GM12878 (cell line): Measurements from ENCODE around the gene TJP1. TPM values are rescaled to one million over a fixed set of nuclear protein-coding genes. Genes with fewer than 3 reads are reported as not detected.

Experiments used
- ATAC-seq: fragments of 200-7000 bp; cut with Tn5 transposase; 3 replicates; pipeline ENCODE4 v1.9.1; 2020; ENCODE audit warnings: mild to moderate bottlenecking, moderate library complexity
- BruUV-seq: library from RNA; stranded (reverse); fragments of 400-500 nt; replicated peaks from 2 replicates; lab custom pipeline; 2021; lab: Mats Ljungman, UMichigan
- CTCF ChIA-PET: fragments of 300-600 bp; sonication (Branson Sonifier 250); formaldehyde crosslinking; extraction: SDS; loops from one replicate; lab custom pipeline; 2021; ENCODE audit warnings: inconsistent platforms; lab: Yijun Ruan, JAX
- POLR2A ChIA-PET: fragments of 350-600 bp; formaldehyde crosslinking; extraction: SDS; loops from one replicate; lab custom pipeline; 2021; ENCODE audit warnings: inconsistent platforms; lab: Charles Lee
- RAD21 ChIA-PET: fragments of 300-600 bp; sonication (Branson Sonifier 250); formaldehyde crosslinking; loops from one replicate; lab custom pipeline; 2023; ENCODE audit warnings: antibody characterized with exemption; ENCODE audit not compliant: unreplicated experiment; lab: Charles Lee
- SMC1A ChIA-PET: fragments of 300-600 bp; sonication (Branson Sonifier 250); formaldehyde crosslinking; loops from one replicate; lab custom pipeline; 2023; ENCODE audit not compliant: unreplicated experiment, uncharacterized antibody; lab: Charles Lee
- DNase-seq: peaks from one replicate; pipeline ENCODE4 v3.0.0-alpha.2; 2011; ENCODE audit warnings: low read depth, low spot score
- FAIRE-seq: peaks from 3 replicates; lab custom pipeline; 2011; peaks lifted over from hg19 to GRCh38; lab: Jason Lieb, UNC
- H2AFZ ChIP-seq: 2 replicates; pipeline ENCODE4 v1.6.0; 2011; ENCODE audit warnings: low read depth, low read length, control low read depth; ENCODE audit not compliant: control insufficient read depth
- H3K27ac ChIP-seq: 2 replicates; pipeline ENCODE4 v1.5.1; 2011; ENCODE audit warnings: control low read depth; ENCODE audit not compliant: control insufficient read depth, insufficient read depth
- H3K27me3 ChIP-seq, 2 experiments: replicated peaks in 1 of 2; 2 replicates each; pipeline versions ENCODE4 v1.6.0 to v1.6.1; 2011; ENCODE audit warnings: low read length in 1 of 2; ENCODE audit not compliant: control insufficient read depth in 2 of 2, insufficient read depth in 2 of 2
- H3K36me3 ChIP-seq, 2 experiments: 2 replicates each; pipeline ENCODE4 v1.5.1; 2011; ENCODE audit warnings: low read length in 1 of 2; ENCODE audit not compliant: control insufficient read depth in 2 of 2, insufficient read depth in 2 of 2
- H3K4me1 ChIP-seq: 2 replicates; pipeline ENCODE4 v1.6.1; 2011; ENCODE audit warnings: mild to moderate bottlenecking, low read length, moderate library complexity, mixed read lengths; ENCODE audit not compliant: control insufficient read depth, insufficient read depth
- H3K4me2 ChIP-seq: 2 replicates; pipeline ENCODE4 v1.6.0; 2011; ENCODE audit warnings: control low read depth; ENCODE audit not compliant: control insufficient read depth, insufficient read depth
- H3K4me3 ChIP-seq: fragments of 200-600 bp; sonication (generic); 2 replicates; pipeline ENCODE4 v1.5.1; 2016
- H3K79me2 ChIP-seq: 2 replicates; pipeline ENCODE4 v1.6.0; 2011; ENCODE audit warnings: low read length; ENCODE audit not compliant: control insufficient read depth, insufficient read depth
- H3K9ac ChIP-seq: 2 replicates; pipeline ENCODE4 v1.8.0; 2011; ENCODE audit warnings: low read length, control low read depth, mixed read lengths; ENCODE audit not compliant: control insufficient read depth, insufficient read depth
- H3K9me3 ChIP-seq: replicated peaks from 3 replicates; pipeline ENCODE4 v1.5.1; 2011; ENCODE audit warnings: mild to moderate bottlenecking, low read length; ENCODE audit not compliant: control insufficient read depth, insufficient read depth
- H4K20me1 ChIP-seq: 2 replicates; pipeline ENCODE4 v1.6.0; 2011; ENCODE audit not compliant: control insufficient read depth, insufficient read depth
- ATF2 ChIP-seq: IDR thresholded peaks from 2 replicates; pipeline ENCODE4 v1.6.1; 2012; ENCODE audit warnings: low read length, inconsistent platforms
- BHLHE40 ChIP-seq, 2 experiments: fragments of 450-650 bp in 1 of 2; IDR thresholded peaks; 2 replicates each; pipeline ENCODE4 v1.6.1; 2011 to 2017; ENCODE audit warnings: low read depth in 2 of 2, borderline replicate concordance in 1 of 2, improper control_type of control experiment in 1 of 2, low read length in 1 of 2, mild to moderate bottlenecking in 1 of 2
- GATAD2B ChIP-seq: fragments of 450-650 bp; conservative IDR thresholded peaks from 2 replicates; pipeline ENCODE4 v1.6.1; 2017; ENCODE audit warnings: low read depth, mild to moderate bottlenecking, moderate library complexity
- HDAC2 ChIP-seq: fragments of 200-600 bp; sonication (generic); IDR thresholded peaks from 2 replicates; pipeline ENCODE4 v1.6.1; 2017
- HDAC6 ChIP-seq: fragments of 200-600 bp; sonication (generic); IDR thresholded peaks from one replicate; pipeline ENCODE4 v1.8.0; 2017; ENCODE audit warnings: antibody characterized with exemption; ENCODE audit not compliant: unreplicated experiment
- IKZF1 ChIP-seq: fragments of 450-650 bp; conservative IDR thresholded peaks from 2 replicates; pipeline ENCODE4 v1.6.1; 2017; ENCODE audit warnings: antibody characterized with exemption, mild to moderate bottlenecking
- IKZF2 ChIP-seq, 2 experiments: fragments of 450-650 bp; IDR thresholded peaks; 2 replicates each; pipeline ENCODE4 v1.6.1; 2017; ENCODE audit warnings: mild to moderate bottlenecking in 2 of 2, moderate library complexity in 2 of 2
- IRF3 ChIP-seq: fragments of 450-650 bp; IDR thresholded peaks from 2 replicates; pipeline ENCODE4 v1.6.1; 2014; ENCODE audit warnings: mild to moderate bottlenecking
- MYC ChIP-seq: IDR thresholded peaks from 2 replicates; pipeline ENCODE4 v1.6.1; 2011; ENCODE audit warnings: mild to moderate bottlenecking, low read length, moderate library complexity, inconsistent platforms; ENCODE audit not compliant: insufficient read depth, insufficient replicate concordance, insufficient read length, severe bottlenecking
- NKRF ChIP-seq: fragments of 450-650 bp; conservative IDR thresholded peaks from 2 replicates; pipeline ENCODE4 v1.6.1; 2017; ENCODE audit warnings: mild to moderate bottlenecking, moderate library complexity
- REST ChIP-seq: IDR thresholded peaks from 2 replicates; pipeline ENCODE4 v1.6.1; 2012; ENCODE audit warnings: mild to moderate bottlenecking, low read depth, low read length
- SREBF1 ChIP-seq: IDR thresholded peaks from 2 replicates; pipeline ENCODE4 v1.6.1; 2012; ENCODE audit warnings: mild to moderate bottlenecking, low read length
- TAF1 ChIP-seq: IDR thresholded peaks from 2 replicates; pipeline ENCODE4 v1.6.1; 2011; ENCODE audit warnings: mild to moderate bottlenecking, low read depth, low read length, borderline replicate concordance
- USF1 ChIP-seq: IDR thresholded peaks from 2 replicates; pipeline ENCODE4 v1.6.1; 2011; ENCODE audit warnings: borderline replicate concordance, low read depth, mild to moderate bottlenecking, moderate library complexity, mixed read lengths, low read length; ENCODE audit not compliant: insufficient read depth; ENCODE audit errors: extremely low read length
- ZNF384 ChIP-seq: IDR thresholded peaks from 2 replicates; pipeline ENCODE4 v1.6.1; 2012; ENCODE audit warnings: low read depth, mild to moderate bottlenecking, low read length, improper control_type of control experiment, borderline replicate concordance
- ZZZ3 ChIP-seq: IDR thresholded peaks from 2 replicates; pipeline ENCODE4 v1.6.1; 2011; ENCODE audit warnings: low read depth; ENCODE audit not compliant: control insufficient read depth, insufficient read length
- WGBS: methylation state at CpG from one replicate; pipeline ENCODE4 v1.1.6; 2016; ENCODE audit warnings: low lambda C conversion rate; ENCODE audit not compliant: insufficient replicate concordance, insufficient coverage; ENCODE audit errors: missing lambda C conversion rate; 5-methylcytosine and 5-hydroxymethylcytosine counted together
- in situ Hi-C: fragments of 300-500 bp; cut with MboI; formaldehyde crosslinking; loops from 9 replicates; pipeline ENCODE4 v1.14.3; 2018; ENCODE audit warnings: mixed read lengths
- intact Hi-C: fragments of 100-400 bp; cut with micrococcal nuclease; formaldehyde crosslinking; loops from one replicate; pipeline ENCODE4 v1.14.2; 2022; ENCODE audit not compliant: unreplicated experiment
- polyA plus RNA-seq, 11 experiments: library from polyadenylated mRNA; depleted of rRNA in 4 of 11; unstranded in 6 of 11; stranded (reverse) in 5 of 11; fragments of >200 nt; fragmentation: Nextera tagmentation in 4 of 11; fragmentation: Illumina TruSeq in 1 of 11; extraction: Ambion mirVana in 4 of 11; extraction: Trizol in 1 of 11; gene quantifications; 1 replicate in 1 of 11; 2 replicates in 10 of 11; pipeline versions ENCODE4 v1.2.1 to v1.2.3, GENCODE V29; 2011 to 2016; ENCODE audit warnings: inconsistent platforms in 2 of 11, missing spikeins in 2 of 11, low read depth in 1 of 11
- total RNA-seq, 4 experiments: library from RNA; depleted of rRNA in 3 of 4; stranded (reverse); fragments of >200 nt in 3 of 4; fragmentation: Illumina TruSeq in 1 of 4; extraction: Trizol in 1 of 4; gene quantifications; 2 replicates each; pipeline versions ENCODE4 v1.2.1 to v1.2.3, GENCODE V29; 2013 to 2021

The TJP1 gene
- total and polyA plus RNA-seq, 10 of the 15 experiments (the other 5 are each of a cell fraction or from before 2014, with no cell fraction given) = 0.01 to 0.49 (median 0.08) TPM; not detected in 7

GRCh38 chr15:29708519-29708918, 113.7 kb downstream of the TJP1 start:
- RAD21 ChIA-PET = interaction anchor here (0.7 kb wide), 1 partner anchor 120 kb away, joined by 4 read pairs; no protein-coding TSS in a partner anchor
- no peaks in the 10 kb centered on the region for H4K20me1 ChIP-seq
- intact Hi-C loops = no loop called here
- no peaks in the 10 kb centered on the region for H3K79me2 ChIP-seq
- FAIRE-seq (no peak), DNase-seq (no peak), ATAC-seq (no peak)
- no TSS peak for BruUV-seq
- in situ Hi-C loops = no loop called here
- no peaks in the 10 kb centered on the region for H3K9me3 ChIP-seq
- H3K4me1 ChIP-seq = no peaks in the 10 kb centered on the region
- SMC1A ChIA-PET = no interaction called here
- no peak overlapping the region for H3K4me3 ChIP-seq
- H3K27me3 ChIP-seq = no peaks in the 10 kb centered on the region; a peak in 2 of 4 replicates
- H2AFZ ChIP-seq = no peak overlapping the region
- H3K27ac ChIP-seq = no peak overlapping the region
- CTCF ChIA-PET = no interaction called here
- no peak overlapping the region for H3K4me2 ChIP-seq
- H3K9ac ChIP-seq = no peak overlapping the region
- POLR2A ChIA-PET = no interaction called here
- H3K36me3 ChIP-seq = no peaks in the 10 kb centered on the region
- 40% methylated on average over 4 of the region's 4 CpGs for WGBS
- TF ChIP-seq MYC = no peak
- no peak for TF ChIP-seq ZNF384
- TF ChIP-seq NKRF = no peak
- no peak for TF ChIP-seq IRF3
- TF ChIP-seq BHLHE40 (IDR thresholded peaks at IDR 0.05; ENCODE audit: borderline replicate concordance in 1 of 2, low read depth in 2 of 2, low read length in 1 of 2) = no peak
- no peak for TF ChIP-seq IKZF1
- TF ChIP-seq HDAC6 = no peak
- no peak for TF ChIP-seq IKZF2 (IDR thresholded peaks at IDR 0.05)
- no peak for TF ChIP-seq REST
- no peak for TF ChIP-seq USF1
- no peak for TF ChIP-seq HDAC2
- no peak for TF ChIP-seq GATAD2B
- no peak for TF ChIP-seq TAF1
- no peak for TF ChIP-seq SREBF1
- no peak for TF ChIP-seq ZZZ3
- no peak for TF ChIP-seq ATF2
